GM13976 (cell line): ENCODE results near the gene MEGF11.
A peak's percentile ranks its signal among the peaks of the same experiment; 100 is the strongest.

ENCODE experiments used
- DNase-seq: peaks from one replicate; pipeline ENCODE4 v3.0.0; 2012; ENCODE audit warnings: low spot score
- in situ Hi-C: fragments of 300-500 bp; cut with MboI; formaldehyde crosslinking; loops from one replicate; pipeline ENCODE4 v1.12.0; 2022; ENCODE audit warnings: low sequenced_read_pairs, mixed read lengths, inconsistent platforms; ENCODE audit not compliant: unreplicated experiment
- TF ChIP-seq, protein P1 (sequence below): IDR thresholded peaks from 2 replicates; pipeline ENCODE4 v1.5.1; 2012; ENCODE audit warnings: borderline replicate concordance, mild to moderate bottlenecking; ENCODE audit not compliant: insufficient read depth; ENCODE audit errors: extremely low read depth, missing control alignments, control extremely low read depth

The MEGF11 gene

DNA sequence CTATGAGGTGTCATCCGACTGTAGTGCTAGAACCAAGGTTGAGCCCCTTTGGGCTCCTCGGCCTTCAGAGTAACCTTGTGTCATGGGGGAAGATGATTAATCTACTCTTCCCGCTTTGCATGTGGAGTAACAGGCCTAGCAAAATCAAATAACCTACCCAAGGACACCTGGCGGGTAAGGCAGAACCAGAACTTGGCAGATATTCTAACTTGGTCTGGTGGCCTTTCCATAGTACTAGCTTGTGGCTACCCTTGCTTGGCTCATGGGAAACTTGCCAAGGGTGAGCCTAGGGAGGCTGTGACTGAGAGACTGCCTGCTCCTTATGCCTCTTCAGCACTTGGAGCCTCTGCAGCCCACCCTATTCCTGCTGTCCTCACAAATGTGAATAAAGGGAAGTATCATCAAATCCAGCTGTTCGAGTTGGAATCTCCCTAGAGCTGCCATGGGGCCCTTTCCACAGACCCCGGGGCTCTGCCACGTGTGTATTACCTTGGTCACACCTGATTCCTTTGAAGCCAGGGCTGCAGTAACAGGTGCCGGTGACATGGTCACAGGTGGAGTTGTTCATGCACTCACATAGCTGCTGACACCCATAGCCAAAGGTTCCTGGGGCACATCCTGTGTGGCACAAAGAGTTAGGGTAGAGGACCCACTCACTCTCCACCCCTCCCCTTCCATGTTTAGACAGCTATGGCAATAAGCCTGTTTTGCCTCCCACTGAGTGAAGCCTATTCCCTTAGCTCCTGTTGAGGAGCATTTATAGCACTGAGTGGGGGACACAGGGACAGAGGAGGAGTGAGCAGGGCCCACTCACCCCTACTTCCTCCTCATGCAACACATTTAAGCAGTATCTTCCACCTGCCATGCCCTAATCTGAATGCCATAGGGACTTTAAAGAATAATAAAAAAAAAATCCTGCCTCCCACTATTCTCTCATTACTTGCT is 338.3 kb downstream of the MEGF11 start:
- TF ChIP-seq, protein P1, sequence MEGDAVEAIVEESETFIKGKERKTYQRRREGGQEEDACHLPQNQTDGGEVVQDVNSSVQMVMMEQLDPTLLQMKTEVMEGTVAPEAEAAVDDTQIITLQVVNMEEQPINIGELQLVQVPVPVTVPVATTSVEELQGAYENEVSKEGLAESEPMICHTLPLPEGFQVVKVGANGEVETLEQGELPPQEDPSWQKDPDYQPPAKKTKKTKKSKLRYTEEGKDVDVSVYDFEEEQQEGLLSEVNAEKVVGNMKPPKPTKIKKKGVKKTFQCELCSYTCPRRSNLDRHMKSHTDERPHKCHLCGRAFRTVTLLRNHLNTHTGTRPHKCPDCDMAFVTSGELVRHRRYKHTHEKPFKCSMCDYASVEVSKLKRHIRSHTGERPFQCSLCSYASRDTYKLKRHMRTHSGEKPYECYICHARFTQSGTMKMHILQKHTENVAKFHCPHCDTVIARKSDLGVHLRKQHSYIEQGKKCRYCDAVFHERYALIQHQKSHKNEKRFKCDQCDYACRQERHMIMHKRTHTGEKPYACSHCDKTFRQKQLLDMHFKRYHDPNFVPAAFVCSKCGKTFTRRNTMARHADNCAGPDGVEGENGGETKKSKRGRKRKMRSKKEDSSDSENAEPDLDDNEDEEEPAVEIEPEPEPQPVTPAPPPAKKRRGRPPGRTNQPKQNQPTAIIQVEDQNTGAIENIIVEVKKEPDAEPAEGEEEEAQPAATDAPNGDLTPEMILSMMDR, result no peak
- in situ Hi-C loops, result no loop called here
- no peak for DNase-seq

DNA sequence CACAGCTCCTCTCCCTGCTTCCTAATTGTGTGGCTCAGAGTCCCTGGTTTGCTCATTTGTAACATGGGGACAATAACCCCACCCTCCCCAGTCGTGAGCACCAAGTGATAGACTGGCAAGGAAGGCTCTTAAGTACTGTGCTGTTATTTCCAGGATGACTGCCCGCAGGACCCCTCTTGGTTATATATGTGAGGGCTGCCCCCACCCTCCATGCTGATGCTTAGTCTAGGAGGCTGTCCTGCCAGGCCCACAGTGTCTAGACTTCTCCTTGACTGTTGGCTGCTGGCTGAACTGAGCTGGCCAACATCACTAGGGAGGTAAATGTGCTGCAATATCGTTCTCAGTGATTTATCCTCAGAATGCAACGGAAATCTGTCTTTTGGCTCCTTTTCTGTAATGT is 339.2 kb downstream of the MEGF11 start:
- in situ Hi-C loops, result no loop called here
- TF ChIP-seq, protein P1, result no peak
- DNase-seq, result no peak

DNA sequence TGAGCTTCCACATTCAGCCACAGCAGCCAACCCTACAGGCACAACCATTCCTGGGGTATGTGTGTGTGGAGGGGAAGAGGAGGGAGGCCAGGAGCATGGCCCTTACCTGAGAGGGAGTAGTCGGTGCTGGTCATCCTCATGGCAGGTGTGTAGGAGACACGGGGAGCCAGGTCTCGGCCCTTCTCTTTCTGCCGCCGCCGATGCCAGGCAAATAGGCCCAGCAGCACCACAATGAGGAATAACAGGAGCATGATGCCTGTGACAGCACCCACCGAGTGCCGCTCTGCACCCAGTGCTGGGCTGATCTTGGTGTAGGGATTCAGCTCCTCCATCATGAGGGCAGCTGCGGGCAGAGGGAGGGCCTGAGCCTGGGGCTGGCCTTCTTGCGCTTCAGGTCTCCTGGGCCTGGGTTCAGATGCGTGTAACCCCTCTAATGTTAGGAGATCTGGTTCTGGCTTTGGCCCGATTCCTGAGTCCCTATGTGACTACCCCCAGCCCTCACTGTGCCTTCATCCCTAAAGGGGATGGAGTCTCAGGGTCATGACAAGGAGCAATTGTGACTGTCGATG is 339.8 kb downstream of the MEGF11 start:
- TF ChIP-seq, protein P1, result no peak
- DNase-seq, result no peak
- in situ Hi-C loops, result no loop called here

DNA sequence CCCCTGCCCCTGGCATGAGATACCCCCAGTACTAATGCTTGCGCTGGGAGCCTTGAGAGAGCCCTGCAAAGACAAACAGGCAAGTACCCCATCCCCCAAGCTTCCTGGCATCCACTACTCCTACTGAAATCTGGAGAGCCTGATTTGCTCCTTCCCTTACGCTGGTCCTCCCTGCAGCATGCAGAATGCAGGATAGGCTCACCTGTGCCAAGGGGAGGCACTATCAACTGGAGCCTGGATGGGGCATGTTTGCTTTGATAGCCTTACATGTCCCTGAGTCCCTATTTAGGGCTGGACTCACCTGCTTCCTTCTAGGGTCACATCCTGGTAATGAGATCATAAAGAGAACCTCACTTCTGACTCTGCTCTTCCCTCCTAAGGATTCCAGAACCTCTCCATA is 341.3 kb downstream of the MEGF11 start:
- DNase-seq, result peak; percentile 4
- TF ChIP-seq, protein P1, result no peak
- in situ Hi-C loops, result no loop called here

DNA sequence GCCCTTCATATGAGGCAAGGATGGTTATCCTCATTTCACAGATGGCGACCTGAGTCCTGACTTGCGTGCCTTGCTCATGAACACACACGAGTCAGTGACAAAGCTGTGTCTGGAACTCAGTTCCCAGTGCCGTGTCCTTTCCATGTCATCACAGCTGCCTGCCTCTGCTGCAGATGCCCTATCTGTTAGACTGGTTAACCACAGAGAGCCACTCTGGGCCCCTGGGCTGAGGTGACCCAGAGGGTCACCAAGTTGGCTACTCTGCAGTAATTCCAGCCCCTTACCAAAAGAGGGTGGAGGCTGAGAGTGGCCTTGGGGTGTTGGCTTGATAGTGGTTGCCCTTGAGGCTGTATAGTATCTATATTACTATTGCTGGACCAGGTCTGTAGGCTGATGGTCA is 343.2 kb downstream of the MEGF11 start:
- in situ Hi-C loops, result no loop called here
- no peak for DNase-seq

DNA sequence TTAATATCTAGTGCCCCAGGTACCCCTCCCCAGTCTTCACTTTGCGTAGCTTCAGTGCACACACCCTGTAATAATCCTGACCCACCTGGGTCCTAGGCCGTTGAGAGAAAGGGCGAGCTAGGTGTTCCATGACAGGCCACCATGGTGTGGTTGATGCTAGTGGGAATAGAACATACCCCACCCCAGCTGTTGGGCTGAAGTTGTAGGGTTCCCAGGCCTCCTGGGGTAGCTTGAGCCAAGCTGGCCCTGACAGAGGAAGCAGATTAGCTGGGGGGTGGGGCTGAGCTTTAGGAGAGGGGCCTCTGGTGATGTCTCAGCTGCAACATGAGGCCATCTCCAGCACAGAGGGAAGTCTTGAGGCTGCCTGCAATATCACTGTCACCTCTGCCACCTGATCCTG is 343.7 kb downstream of the MEGF11 start:
- in situ Hi-C loops, result no loop called here
- peak; percentile 2 for DNase-seq
- TF ChIP-seq, protein P1, result no peak

More for the DNA sequence above, 343.2 kb downstream of the MEGF11 start:
- TF ChIP-seq, protein P1, result no peak
